ENCODE measurements around the gene FOXC2.

- TF ChIP-seq EZH2phosphoT487 (IDR thresholded peaks at IDR 0.05; ENCODE audit: insufficient read depth, low read depth) (no peak), EZH2 (IDR thresholded peaks at IDR 0.05; ENCODE audit: insufficient read depth, poor library complexity, severe bottlenecking) (no peak)
These were observed 21.1 kb upstream of the FOXC2 start for GRCh38 chr16:86545481-86545880.

All from GM23248 (cell line).